ENCODE data around the gene REEP3.
"Not testable (repeated sequence)": the region's sequence is repeated elsewhere in the genome, so short reads cannot be mapped to it uniquely, and the experiment has no call there.

- TF ChIP-seq CTCF (IDR thresholded peaks at IDR 0.05); ZFX (IDR thresholded peaks at IDR 0.05; ENCODE audit: borderline replicate concordance): not testable (repeated sequence)
These were observed 143.9 kb downstream of the REEP3 start for GRCh38 chr10:63665006-63665580.
